HG03342 (cell line): ENCODE data around the gene ZMYND12.

Source experiments
- ATAC-seq: cut with Tn5 transposase; IDR thresholded peaks from one replicate; pipeline ENCODE4 v1.9.1; 2021; ENCODE audit warnings: mild to moderate bottlenecking, moderate library complexity; ENCODE audit not compliant: unreplicated experiment

Gene ZMYND12

DNA sequence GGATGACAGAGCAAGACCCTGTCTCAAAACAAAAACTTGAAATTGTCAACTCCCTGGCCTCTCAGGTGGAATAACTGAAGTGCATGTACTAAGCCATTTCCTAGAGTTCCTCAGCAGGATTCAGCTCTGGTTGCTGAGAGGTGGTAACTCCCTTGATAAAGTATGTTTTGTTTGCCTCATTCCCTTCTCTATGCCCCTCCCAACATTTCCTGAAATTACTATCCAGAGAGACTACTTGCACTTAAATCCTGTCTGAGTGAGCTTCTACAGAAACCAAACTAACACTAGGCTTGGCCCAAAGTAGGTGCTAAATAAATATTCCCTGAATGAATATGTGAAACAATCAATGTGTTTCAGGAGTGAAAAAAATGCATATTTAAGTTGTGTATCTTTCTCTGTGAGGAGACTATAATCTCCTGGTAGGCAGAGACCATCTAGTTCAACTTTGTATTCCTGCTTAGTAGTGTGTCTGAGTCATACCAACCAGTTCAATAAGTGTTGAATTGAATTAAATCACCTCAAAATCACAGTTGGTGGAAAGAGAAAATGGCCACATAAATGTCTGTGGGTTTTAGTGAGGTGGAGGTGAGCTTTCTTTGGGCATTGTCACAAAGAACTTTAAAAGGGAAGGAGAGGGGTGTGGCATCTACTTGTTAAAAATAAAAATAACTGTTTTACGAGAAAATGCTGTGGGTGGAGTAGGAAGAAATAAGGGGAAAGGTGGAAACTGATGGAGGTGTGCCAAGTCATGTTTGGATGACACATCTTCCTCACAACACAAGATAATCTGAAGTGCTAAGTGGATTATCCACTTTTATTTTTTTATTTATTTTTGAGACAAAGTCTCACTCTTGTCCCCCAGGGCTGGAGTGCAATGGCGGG lies 62.6 kb downstream of the ZMYND12 start:
- ATAC-seq = no peak

GRCh38 chr1:42392255-42392654 lies 63.6 kb downstream of the ZMYND12 start:
- no peak for ATAC-seq

DNA sequence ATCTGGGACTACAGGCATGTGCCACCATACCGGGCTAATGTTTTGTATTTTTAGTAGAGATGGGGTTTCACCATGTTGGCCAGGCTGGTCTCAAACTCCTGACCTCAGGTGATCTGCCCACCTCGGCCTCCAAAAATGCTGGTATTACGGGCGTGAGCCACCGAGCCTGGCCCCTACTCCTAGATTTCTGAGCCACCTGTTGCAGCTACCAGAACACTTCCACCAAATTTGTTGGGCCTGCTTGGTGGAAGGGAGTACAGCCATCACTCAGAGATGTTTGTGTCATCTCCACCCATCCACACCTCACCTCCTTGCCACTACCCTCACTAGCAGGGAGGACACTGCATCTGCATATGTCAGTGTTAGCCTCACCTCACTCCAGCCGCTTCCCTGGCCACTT lies 69.8 kb downstream of the ZMYND12 start:
- ATAC-seq = no peak

DNA sequence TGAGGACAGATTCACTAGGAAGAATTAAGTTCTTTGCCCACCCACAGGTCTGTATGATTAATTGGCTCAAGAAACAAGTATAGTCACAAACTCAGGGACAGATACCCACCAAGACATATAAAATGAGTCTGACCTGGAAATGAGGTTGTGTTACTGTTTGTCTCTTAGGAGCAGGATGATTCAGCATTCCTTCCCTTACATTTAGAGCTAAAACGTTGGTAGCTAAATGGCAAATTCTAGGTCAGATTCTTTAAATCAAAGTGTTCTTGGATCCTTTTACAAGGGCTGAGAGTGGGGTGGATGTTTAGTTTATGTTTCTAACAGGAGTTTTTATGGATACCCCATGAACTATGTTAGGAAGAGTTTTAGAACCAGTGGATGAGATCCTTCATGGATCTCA lies 70.5 kb downstream of the ZMYND12 start:
- no peak for ATAC-seq

DNA sequence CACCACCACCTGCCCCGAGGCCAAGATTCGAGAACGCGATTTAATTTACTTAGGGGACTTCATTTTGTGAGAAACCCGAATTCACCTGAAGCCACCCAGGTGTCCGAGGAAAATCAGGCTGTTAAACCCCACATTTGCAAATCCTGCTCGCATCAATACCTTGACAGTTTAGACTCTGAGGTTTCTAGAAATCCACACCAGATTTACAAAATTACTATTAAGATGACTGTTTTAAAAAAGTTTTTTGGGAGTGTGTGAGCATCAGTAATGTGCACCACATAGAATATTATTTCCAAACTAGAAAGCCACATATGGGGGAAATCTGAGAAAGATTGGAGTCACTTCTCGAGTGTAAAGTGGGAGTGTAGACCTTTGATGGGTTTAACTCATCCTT lies 74.5 kb downstream of the ZMYND12 start:
- no peak for ATAC-seq

- peak; percentile 89 for ATAC-seq
These were observed 75.1 kb downstream of the ZMYND12 start, which contains the start of gene RIMKLA for GRCh38 chr1:42380586-42381279. TSS of gene RIMKLA (plus strand) at chr1:42380792. CDS start at chr1:42380935, 143 bp downstream.
